ENCODE results near the gene PDCD6IP.
"Not testable (repeated sequence)": the region's sequence is repeated elsewhere in the genome, so short reads cannot be mapped to it uniquely, and the experiment has no call there.

Gene PDCD6IP

GRCh38 chr3:33848624-33849347 lies 50.4 kb downstream of the PDCD6IP start:
- DNase-seq (ENCODE audit: low read depth, low spot score), result no peak

- DNase-seq (ENCODE audit: low read depth, low spot score), result not testable (repeated sequence)
These were observed 52.2 kb downstream of the PDCD6IP start for GRCh38 chr3:33850599-33850998.

GRCh38 chr3:33855407-33855806 lies 57.0 kb downstream of the PDCD6IP start:
- not testable (repeated sequence) for DNase-seq (ENCODE audit: low read depth, low spot score)

- no peak for DNase-seq (ENCODE audit: low read depth, low spot score)
These were observed 57.6 kb downstream of the PDCD6IP start for GRCh38 chr3:33855884-33856546.

DNA sequence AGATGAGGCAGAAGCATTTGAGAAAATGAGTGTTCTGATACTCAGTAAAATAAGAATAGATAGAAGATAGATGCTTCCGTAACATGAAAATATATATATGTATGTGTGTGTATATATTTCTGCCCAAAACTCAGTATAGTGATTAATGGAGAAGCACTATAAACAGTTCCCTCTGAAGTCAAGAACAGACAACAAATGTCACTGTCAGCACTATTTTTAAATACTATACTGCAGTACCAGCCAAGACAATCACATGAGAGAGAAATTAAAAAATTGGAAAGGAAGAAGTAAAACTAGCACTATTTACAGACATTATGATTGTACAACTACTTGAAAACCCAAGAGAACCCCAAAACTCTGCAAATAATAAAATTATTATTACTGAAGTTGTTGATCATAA lies 59.3 kb downstream of the PDCD6IP start:
- not testable (repeated sequence) for DNase-seq (ENCODE audit: low read depth, low spot score)

DNA sequence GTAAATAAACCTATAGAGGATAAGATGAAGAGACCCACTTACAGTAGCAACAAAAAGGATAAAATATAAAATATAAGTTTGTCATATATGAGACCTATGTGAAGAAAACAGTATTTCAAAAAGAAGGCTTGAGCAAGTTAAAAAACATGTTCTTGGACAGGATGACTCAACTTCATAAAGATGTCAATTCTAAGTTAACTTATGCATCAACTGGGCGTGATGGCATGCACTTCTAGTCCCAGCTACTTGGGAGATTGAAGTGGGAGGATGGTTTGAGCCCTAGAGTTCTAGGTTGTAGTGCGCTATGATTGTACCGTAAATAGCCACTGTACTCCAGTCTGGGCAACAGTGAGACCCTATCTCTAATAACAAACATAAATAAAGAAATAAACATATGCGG lies 59.7 kb downstream of the PDCD6IP start:
- no peak for DNase-seq (ENCODE audit: low read depth, low spot score)

DNA sequence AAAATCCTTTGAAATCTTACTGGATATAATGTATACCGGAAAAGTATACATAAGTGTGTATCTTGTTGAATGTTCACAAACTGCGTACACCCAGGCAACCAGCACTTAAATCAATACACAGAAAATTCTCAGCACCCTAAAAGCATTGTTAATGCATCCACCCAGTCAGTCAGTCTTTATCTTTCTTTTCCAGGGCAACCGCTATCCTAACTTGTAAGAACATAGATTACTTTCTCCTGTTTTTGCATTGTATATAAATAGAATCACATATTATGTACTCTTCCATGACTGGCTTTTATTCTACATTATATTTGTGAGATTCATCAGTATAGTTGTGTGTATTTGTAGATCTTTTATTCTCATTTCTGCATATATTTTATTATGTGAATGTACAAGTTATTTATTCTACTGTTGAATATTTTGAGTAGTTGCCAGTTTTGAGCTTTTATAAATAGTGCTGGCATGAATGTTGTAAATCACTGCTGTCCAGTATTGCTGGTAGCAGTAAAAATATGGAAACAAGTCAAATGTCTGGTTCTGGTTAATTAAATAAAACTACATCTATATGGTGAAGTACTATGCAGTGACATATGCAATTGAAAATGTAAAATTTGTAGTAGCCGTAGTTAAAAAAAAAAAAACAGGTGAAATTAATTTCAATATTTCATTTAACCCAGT lies 62.1 kb downstream of the PDCD6IP start:
- no peak for DNase-seq (ENCODE audit: low read depth, low spot score)

DNA sequence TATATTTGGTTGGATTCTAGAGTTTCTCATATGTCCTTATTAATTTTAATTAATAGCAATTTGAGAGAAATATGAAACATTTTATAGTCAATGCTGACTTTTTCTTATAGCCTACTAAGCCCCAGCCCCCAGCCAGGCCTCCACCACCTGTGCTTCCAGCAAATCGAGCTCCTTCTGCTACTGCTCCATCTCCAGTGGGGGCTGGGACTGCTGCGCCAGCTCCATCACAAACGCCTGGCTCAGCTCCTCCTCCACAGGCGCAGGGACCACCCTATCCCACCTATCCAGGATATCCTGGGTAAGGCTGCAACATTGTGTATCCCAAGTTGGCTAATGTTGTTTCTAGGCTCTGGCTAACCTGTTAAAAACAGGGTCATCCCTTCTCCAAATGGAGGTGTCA lies 66.7 kb downstream of the PDCD6IP start:
- no peak for DNase-seq (ENCODE audit: low read depth, low spot score)

GRCh38 chr3:33868309-33868708 lies 69.9 kb downstream of the PDCD6IP start:
- DNase-seq (ENCODE audit: low read depth, low spot score), result no peak

GRCh38 chr3:33869977-33870376 lies 71.5 kb downstream of the PDCD6IP start:
- no peak for DNase-seq (ENCODE audit: low read depth, low spot score)

DNA sequence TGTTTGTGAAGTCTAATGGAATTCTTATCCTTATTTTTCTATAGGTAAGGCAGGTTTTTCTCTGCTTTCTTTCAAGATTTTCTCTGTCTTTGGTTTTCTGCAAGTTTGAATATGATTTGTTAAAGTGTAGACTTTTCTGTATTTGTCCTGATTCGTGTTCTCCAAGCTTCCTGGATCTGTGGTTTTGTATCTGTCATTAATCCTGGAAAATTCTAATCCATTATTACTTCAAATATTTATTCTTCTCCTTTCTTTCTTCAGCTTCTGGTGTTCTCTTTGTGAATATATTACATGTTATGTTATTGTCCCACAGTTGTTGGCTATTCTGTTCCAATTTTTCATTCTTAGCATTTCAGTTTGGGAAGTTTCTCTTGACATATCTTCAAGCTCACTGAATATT lies 76.4 kb downstream of the PDCD6IP start:
- no peak for DNase-seq (ENCODE audit: low read depth, low spot score)

DNA sequence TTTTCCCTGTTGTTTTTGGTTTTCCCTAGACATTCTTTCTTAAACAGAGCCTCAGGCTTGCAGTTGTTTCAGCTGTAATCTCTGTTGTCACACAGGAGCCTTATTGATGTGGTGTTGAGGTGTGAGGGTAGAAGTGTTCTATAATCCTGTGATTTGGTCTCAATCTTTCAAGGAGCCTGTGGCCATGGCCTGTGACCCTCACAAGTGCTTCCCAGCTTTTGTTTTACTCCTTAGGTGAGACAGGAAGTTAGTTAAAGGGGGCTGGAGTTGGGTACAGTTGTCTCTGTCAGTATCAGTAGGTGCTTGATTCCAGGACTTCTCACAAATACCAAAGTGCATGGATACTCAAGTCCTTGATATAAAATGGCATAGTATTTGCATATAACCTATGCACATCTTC lies 77.2 kb downstream of the PDCD6IP start:
- DNase-seq (ENCODE audit: low read depth, low spot score), result no peak

- no peak for DNase-seq (ENCODE audit: low read depth, low spot score)
These were observed 78.8 kb downstream of the PDCD6IP start for GRCh38 chr3:33877187-33877586.

DNA sequence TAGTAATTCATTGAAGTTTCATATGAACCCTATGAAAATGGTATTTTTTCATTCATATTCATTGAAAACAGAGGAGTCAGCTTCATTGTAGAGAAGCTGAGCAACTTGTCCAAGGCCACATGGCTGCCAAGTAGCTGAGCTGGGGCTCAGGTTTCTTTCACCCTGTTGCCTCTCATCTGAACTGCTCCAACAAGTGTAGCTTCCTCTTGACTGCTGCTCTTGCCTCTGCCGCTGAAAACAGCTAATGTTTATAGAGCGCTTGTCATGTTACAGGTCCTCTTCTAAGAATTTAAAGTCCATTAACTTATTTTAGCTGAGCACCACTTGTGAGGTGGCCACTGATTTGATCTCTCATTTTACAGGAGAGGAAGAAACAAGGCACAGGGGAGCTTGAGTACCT lies 81.1 kb downstream of the PDCD6IP start:
- DNase-seq (ENCODE audit: low read depth, low spot score), result no peak

DNA sequence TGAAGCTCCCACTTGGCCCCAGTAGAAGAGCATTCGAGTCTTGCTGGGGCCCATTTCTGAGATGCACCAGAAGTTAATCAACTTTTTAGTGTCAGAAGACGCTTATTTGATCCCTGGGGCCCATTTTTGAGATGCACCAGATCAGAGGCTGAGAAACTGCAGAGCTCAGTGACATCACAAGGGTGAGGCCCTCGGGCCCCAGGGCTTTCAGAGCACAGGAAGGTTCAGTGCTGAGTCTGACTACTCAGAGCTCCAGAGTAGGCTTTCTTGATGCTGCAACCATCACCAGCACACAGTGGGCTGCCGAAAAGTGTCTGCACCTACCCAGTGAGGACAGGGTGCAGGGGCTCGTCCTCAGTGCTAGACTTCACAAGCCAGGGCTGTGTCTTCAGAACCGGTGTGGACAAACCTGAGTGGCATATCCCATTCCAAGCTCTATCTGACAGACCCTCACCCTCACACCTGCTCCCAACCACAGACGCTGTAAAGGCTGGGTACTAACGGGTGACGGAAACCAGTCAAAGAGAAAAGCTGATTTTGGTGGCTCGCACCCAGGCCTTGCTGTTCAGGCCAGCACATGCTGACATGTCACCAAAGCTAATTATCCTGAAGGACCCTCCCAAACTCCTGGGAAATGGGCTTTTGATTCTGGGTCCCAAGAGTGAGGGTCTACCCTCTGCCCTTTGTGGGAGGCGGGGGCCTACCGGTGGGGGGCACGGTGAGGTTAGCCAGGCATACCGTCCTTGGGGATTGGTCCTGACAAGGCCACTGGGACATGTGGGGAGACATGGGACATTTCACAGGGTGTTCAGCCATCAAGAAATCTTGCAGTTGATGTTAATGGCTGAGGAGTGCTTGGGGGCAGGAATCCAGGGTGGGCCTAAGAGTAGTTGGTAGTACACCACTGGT lies 83.0 kb downstream of the PDCD6IP start:
- DNase-seq (ENCODE audit: low read depth, low spot score), result no peak

- no peak for DNase-seq (ENCODE audit: low read depth, low spot score)
These were observed 83.9 kb downstream of the PDCD6IP start for GRCh38 chr3:33882296-33882695.

DNA sequence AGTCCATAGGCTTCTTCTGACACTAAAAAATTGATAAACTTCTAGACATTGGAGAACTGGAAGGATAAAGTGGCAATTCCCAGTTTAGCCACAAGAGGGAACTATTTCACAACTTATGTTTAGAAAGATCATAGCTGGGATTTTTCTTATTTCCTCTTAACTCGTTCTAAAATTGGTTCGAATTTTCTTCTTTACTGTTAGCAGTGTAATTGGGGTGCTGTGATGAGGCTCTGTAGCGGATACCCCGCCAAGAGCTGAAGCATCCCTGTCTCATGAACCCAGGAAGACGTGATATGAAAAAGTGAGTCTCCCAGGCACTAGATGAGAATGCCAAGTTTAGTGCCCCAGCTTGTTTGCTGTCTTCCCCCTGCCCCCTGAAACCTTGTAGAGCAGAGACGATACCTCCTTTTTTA lies 85.1 kb downstream of the PDCD6IP start:
- DNase-seq (ENCODE audit: low read depth, low spot score), result no peak

- no peak for DNase-seq (ENCODE audit: low read depth, low spot score)
These were observed 85.6 kb downstream of the PDCD6IP start for GRCh38 chr3:33883951-33884561.

- DNase-seq (ENCODE audit: low read depth, low spot score), result no peak
These were observed 86.3 kb downstream of the PDCD6IP start for GRCh38 chr3:33884701-33885100.

GRCh38 chr3:33885496-33885895 lies 87.1 kb downstream of the PDCD6IP start:
- no peak for DNase-seq (ENCODE audit: low read depth, low spot score)

- no peak for DNase-seq (ENCODE audit: low read depth, low spot score)
These were observed 87.6 kb downstream of the PDCD6IP start for GRCh38 chr3:33886015-33886414.

Data from activated naive CD8-positive, alpha-beta T cell treated with anti-CD3 and anti-CD28 coated beads, Interleukin-2, amount 50 U/mL, for 16 hours (primary cell).